ENCODE measurements around the gene WRAP73.

WRAP73 gene

GRCh38 chr1:3609769-3610526 is 40.0 kb downstream of the WRAP73 start:
- DNase-seq: no peak

DNA sequence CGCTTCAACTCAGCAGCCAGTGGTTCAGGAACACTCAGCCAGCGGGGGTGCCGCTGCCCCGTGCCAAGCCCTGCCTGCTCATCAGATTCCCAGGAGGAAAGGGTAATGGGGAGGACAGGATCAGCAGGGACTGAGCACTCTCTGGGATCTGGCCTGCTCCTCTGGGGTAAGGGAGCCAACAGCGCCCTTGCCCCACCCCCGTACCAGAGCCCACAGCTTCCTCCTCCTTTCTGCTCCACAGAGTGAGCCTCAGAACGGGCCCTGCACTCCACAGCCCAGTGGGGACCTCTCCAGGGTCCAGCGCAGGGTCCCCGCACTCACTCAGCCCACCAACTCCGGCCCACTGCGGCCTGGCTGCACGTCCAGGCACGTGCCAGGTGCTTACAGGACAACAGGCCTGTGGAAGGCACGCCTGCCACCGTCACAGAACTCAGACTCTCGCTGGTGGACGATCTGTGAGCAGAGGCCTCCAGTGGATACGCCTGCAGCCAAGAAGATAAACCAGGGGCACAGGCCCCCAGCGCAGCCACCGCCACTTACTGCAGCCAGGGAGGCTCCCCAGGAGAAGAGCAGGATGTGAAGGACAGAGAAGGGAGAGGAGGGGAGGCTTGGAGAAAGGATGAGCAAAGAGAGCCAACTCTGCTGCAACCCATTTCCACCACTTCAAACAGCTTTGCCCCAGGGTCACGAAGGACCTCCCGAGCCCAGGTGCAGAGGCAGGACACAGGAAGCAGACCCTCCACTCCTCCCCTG is 40.7 kb downstream of the WRAP73 start:
- DNase-seq: no peak

DNA sequence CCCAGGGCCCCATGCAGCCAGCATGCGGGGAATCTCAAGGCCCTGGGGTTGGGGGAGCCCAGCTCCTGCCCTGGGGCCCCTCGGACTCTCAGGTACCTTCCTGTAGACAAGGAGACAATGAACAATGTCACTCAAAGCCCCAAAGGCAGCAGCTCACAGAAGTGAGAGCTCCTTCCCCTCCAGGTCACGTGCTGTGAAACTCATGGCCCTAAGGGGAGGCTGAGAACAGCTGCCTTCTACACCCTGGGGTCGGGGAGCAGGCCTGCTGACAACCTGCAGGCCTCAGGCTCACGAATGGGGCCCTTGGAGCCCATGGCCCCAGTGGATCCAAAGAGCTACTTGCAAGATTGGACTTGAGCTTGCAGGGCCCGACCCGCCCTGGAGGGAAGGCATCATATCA is 41.7 kb downstream of the WRAP73 start:
- DNase-seq: no peak

DNA sequence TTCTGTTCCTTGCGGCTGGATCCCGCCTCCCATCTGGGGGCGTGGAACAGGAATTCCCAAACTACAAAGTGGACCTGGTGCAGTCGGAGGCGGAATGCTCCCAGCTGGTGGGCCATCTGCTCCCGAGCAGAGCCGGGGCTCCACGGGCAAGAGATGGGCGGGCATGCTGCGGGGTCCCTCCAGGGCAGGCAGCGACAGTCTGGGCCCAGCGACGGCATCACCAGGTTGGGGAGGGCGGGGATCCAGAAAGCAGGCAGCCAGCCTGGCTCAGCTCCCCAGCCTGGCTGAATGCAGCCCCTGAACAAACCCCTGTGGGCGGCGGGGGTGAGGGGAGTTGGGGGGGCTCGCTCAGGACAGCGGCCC is 42.2 kb downstream of the WRAP73 start:
- DNase-seq: no peak

- DNase-seq: no peak
Measured at GRCh38 chr1:3606779-3607702, 42.9 kb downstream of the WRAP73 start.

DNA sequence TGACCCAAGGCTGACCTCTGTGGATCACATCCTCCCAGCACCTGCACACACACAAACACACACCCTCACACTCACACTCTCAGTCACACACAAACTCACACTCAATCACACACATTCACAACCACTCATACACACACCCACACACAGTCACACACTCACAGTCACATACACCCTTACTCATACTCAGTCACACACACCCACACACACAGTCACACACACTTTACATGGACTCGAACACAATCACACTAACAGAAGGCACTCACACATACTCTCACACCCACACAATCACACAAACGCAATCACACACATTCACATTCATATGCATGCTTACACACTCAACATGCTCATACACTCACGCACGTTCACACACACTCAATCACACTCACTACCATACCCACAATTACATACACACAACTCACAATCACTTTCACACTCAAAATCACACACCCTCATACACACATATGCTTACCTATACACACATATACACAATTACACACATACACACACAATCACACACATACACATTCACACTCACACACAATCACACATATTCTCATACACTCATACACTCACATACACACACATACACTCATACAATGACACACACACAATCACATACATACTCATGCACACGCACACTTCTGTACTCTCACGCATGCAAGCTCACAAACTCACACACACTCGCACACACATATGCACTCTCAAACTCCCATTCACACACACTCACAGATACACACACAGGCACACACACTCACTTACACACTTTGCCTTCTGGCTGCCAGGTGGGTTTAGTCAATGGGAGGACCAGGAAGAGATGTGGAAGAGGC is 44.7 kb downstream of the WRAP73 start:
- no peak for DNase-seq

- DNase-seq: no peak
Measured at GRCh38 chr1:3604468-3604974, 45.4 kb downstream of the WRAP73 start.

DNA sequence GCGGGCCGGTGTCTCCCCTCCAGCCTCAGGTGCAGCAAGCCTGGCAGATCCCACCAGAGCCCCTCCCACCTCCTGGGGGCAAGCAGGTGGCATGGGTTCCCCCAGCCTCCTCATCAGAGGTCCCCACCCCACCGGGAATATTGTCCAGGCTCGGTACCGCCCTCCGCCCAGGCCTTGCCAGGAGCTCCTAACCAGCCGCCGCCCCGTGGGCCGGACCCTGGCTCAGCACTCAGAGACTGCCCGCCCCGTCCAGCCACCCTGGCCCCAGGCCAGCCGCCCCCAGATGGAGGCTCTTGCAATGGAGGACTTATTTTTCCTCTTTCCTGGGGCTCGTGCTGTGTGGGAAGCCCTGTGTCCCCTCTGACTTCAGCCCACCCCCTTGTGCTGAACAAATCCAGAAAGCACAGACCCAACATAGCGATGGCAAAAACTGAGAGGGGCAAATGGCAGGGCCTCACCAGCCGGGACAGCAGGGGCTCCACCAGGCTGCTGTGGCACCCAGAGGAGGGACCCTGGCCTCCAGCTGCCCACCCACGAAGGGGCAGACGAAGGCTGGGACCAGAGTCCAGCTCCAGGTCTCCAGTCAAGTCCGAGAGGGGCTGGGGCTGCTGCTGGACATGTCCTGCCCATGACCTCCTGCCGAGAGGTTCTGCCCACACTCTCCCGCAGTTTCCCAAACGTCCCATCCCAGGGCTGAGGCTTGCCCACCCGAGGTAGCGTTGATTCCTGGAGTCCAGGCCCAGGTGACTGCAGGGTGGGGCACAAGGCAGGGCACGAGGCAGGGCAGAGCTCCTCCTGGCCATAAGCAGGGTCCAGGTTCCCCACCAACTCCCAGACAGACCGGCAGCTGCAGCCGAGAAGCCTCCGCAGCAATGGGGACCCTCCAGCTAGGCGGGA is 46.1 kb downstream of the WRAP73 start:
- no peak for DNase-seq

GRCh38 chr1:3603156-3603555 is 46.7 kb downstream of the WRAP73 start:
- DNase-seq: no peak

DNA sequence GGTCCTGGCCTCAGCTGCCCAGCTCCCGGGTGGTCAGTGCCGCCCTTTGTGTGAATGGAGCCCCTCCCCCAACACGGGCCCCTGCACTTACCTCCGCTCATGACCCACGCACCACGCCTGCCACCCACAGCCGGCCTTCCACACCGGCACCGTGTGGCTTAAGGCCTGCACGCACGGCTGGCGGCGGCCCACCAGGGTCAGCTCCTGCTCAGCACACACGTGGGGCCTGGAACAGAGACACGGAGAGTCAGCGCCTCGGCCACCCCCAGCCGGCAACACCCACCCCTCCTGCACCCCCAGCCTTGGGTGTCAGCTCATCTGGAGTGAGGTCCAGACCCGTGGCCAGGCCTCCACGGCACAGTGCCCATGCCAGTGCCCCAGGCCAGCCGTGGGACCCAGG is 47.5 kb downstream of the WRAP73 start:
- DNase-seq: no peak

DNA sequence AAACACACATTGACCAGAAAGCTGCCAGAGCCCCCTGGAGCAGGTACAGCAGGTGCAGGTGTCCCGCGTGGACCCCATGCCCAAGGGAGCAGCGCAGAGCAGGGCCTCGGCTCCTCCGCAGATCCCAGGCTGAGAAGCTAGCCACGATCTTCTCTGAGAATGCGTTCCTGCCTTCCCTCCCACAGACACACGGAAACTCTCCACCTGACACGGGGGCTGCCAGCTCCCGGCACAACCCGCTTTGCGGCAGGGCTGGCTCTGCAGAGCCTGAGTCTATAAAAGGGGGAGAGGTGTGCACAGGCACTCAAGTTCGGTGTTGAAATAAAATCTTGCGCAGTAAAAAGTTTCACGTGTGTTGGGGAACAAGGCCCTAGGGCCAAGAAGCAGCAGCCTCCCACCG is 48.2 kb downstream of the WRAP73 start:
- DNase-seq: no peak

- no peak for DNase-seq
Measured at GRCh38 chr1:3600354-3600753, 49.5 kb downstream of the WRAP73 start.

- no peak for DNase-seq
Measured at GRCh38 chr1:3599816-3600215, 50.1 kb downstream of the WRAP73 start.

- no peak for DNase-seq
Measured at GRCh38 chr1:3599286-3599811, 50.6 kb downstream of the WRAP73 start.

- DNase-seq: no peak
Measured at GRCh38 chr1:3598522-3599285, 51.2 kb downstream of the WRAP73 start.

DNA sequence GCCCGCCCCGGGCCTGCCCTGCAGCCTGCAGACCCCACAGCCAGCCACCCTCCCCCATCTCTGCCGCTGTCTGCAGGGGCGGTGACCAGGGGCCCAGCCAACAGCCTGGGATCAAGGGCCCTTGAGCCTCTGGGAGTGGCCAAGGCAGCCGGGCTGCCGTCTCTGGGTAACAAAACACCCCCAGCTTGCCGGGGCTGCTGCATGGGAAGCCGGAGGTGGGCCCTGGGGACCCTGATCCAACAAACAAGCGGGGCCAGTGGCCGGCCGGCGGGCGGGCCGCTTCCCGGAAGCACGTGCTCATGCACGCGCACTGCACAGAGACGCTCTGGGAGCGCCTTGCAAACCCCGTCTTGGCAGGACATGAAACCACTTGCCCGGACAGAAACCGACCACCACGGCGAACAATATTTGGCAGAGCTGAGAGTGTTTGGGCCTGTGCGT is 51.8 kb downstream of the WRAP73 start:
- no peak for DNase-seq

- no peak for DNase-seq
Measured at GRCh38 chr1:3597599-3597964, 52.3 kb downstream of the WRAP73 start.

DNA sequence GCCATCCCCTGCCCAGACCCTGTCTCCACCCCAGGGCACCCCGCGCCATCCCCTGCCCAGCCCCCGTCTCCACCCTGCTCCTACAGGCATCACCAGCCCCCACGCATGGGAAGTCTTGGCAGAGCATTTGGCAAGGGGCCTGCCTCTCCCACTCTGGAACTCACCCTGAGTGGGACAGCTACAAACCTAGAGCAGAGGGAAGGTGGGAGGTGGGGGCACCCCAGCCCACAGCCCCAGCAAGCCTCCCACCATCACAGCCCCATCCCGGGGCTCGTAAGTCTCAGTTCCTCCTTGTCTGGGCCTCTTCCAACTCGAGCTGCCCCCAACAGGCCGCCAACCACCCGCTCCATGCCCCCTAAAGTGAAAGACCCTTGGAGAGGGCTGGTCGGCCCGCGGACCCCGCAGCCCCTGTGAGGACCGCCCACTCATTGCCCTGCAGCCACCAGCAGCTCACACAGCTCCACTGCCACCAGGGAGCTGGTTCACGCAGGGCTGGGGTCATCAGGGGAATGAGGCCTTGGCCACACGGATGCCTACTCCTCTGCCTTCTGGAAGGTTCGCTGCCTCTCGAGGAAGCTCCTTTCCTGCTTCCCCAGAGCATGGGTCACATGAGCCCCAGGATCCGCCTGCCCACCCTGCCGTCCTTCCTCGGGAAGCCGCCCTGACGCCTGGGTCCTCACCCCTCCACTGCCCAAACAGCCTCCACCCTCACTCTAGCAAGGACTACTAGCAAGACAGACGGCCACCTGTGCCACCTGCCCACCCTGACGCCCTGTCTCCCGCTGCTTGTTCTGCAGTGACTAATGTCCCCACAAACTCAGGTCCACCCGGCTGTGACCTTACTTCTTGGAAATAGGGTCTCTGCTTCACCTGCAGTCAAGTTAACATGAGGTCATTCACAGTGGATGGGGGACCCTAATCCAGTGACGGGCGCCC is 53.0 kb downstream of the WRAP73 start:
- DNase-seq: no peak

GRCh38 chr1:3595949-3596348 is 54.0 kb downstream of the WRAP73 start:
- DNase-seq: no peak

All from NCI-H345 (cell line).